ENCODE data around the gene EPB41L4A.

DNA sequence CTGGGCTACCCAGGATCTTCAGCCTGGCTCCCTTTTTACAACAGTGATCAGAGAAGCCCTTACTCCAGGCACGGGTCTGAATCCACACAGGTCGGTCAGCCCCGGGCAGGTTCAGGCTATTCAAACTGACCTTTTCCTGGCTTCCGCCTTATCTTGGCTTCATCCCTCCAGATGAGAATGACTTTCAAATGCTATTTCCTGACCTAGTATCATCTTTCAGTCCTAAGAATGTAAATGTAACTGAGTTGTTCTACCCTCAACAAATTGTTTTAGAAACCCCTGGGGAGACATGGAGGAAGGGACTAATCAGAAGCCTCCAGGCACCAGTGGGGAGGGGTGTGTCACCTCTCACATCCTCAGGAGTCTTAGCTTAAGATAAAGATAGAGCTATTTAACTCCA is 213.2 kb downstream of the EPB41L4A start:
- TF ChIP-seq, protein P1, sequence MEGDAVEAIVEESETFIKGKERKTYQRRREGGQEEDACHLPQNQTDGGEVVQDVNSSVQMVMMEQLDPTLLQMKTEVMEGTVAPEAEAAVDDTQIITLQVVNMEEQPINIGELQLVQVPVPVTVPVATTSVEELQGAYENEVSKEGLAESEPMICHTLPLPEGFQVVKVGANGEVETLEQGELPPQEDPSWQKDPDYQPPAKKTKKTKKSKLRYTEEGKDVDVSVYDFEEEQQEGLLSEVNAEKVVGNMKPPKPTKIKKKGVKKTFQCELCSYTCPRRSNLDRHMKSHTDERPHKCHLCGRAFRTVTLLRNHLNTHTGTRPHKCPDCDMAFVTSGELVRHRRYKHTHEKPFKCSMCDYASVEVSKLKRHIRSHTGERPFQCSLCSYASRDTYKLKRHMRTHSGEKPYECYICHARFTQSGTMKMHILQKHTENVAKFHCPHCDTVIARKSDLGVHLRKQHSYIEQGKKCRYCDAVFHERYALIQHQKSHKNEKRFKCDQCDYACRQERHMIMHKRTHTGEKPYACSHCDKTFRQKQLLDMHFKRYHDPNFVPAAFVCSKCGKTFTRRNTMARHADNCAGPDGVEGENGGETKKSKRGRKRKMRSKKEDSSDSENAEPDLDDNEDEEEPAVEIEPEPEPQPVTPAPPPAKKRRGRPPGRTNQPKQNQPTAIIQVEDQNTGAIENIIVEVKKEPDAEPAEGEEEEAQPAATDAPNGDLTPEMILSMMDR (IDR thresholded peaks at IDR 0.05), result no peak
- TF ChIP-seq POLR2A (IDR thresholded peaks at IDR 0.05), result no peak

Measured in body of pancreas (tissue), 4 donors.